SU-DHL-6 (cell line): ENCODE measurements around the gene AGPAT3.

Experiments
- H2AFZ ChIP-seq: fragments of 200-600 bp; sonication (generic); 2 replicates; pipeline ENCODE4 v1.6.1; 2014; ENCODE audit warnings: low read depth, mild to moderate bottlenecking, moderate library complexity, mixed read lengths, antibody characterized with exemption, low read length; ENCODE audit not compliant: severe bottlenecking
- H3F3A ChIP-seq: fragments of 200-600 bp; shearing (Covaris generic); 2 replicates; pipeline ENCODE4 v1.6.0; 2016; ENCODE audit warnings: antibody characterized with exemption, mild to moderate bottlenecking; ENCODE audit not compliant: insufficient read depth
- H3K27ac ChIP-seq: fragments of 200-600 bp; sonication (generic); 2 replicates; pipeline ENCODE4 v1.5.1; 2016; ENCODE audit warnings: low read depth, mild to moderate bottlenecking, low read length, moderate library complexity, mixed read lengths
- H3K27me3 ChIP-seq: fragments of 200-600 bp; sonication (generic), shearing (Covaris generic); 2 replicates; pipeline ENCODE4 v1.6.0; 2014; ENCODE audit warnings: mild to moderate bottlenecking, low read length
- H3K36me3 ChIP-seq: fragments of 200-600 bp; sonication (generic); 2 replicates; pipeline ENCODE4 v1.6.1; 2014; ENCODE audit warnings: mild to moderate bottlenecking, low read length, mixed read lengths
- H3K4me2 ChIP-seq: fragments of 300-600, 200-600 bp; shearing (Covaris generic), sonication (generic); 2 replicates; pipeline ENCODE4 v1.6.0; 2014; ENCODE audit warnings: low read length, low read depth, mild to moderate bottlenecking; ENCODE audit not compliant: poor library complexity, severe bottlenecking
- H3K4me3 ChIP-seq: fragments of 200-600 bp; sonication (generic); 2 replicates; pipeline ENCODE4 v1.5.1; 2014; ENCODE audit warnings: antibody characterized with exemption, low read length, mild to moderate bottlenecking, mixed read lengths; ENCODE audit not compliant: insufficient read depth, poor library complexity, severe bottlenecking
- H3K79me2 ChIP-seq: fragments of 200-600 bp; sonication (generic); 2 replicates; pipeline ENCODE4 v1.6.1; 2014; ENCODE audit warnings: mild to moderate bottlenecking, low read length, moderate library complexity; ENCODE audit not compliant: insufficient read depth
- H3K9ac ChIP-seq: fragments of 200-600 bp; sonication (generic); 2 replicates; pipeline ENCODE4 v1.7.0; 2014; ENCODE audit warnings: mild to moderate bottlenecking, low read length
- H3K9me2 ChIP-seq: fragments of 200-600 bp; sonication (generic); replicated peaks from 2 replicates; pipeline ENCODE4 v1.6.1; 2014; ENCODE audit warnings: low read length; ENCODE audit not compliant: insufficient read depth
- H3K9me3 ChIP-seq: fragments of 200-600 bp; sonication (generic); 2 replicates; pipeline ENCODE4 v1.6.1; 2014; ENCODE audit warnings: low read length, mixed read lengths; ENCODE audit not compliant: insufficient read depth
- H4K20me1 ChIP-seq: fragments of 200-600 bp; sonication (generic); 2 replicates; pipeline ENCODE4 v1.6.1; 2014; ENCODE audit warnings: low read depth, mild to moderate bottlenecking, antibody characterized with exemption, low read length, moderate library complexity, mixed read lengths
- CTCF ChIP-seq: fragments of 200-600 bp; sonication (generic); IDR thresholded peaks from one replicate; pipeline ENCODE4 v1.5.1; 2017; ENCODE audit warnings: antibody characterized with exemption, mild to moderate bottlenecking, low read length, moderate library complexity; ENCODE audit not compliant: insufficient read depth, poor library complexity, severe bottlenecking
- EZH2phosphoT487 ChIP-seq: fragments of 200-600 bp; sonication (generic), shearing (Covaris generic); conservative IDR thresholded peaks from 2 replicates; pipeline ENCODE4 v1.6.1; 2018; ENCODE audit warnings: mild to moderate bottlenecking, antibody characterized with exemption, low read length, moderate library complexity, mixed read lengths

The AGPAT3 gene

GRCh38 chr21:43885721-43886120 lies 20.7 kb downstream of the AGPAT3 start:
- Histone ChIP-seq H4K20me1 (no peaks in the 10 kb centered on the region), H3F3A (no peaks in the 10 kb centered on the region), H3K9me3 (no peaks in the 10 kb centered on the region), H3K9me2 (no peaks in the 10 kb centered on the region), H3K79me2 (no peaks in the 10 kb centered on the region), H3K27me3 (no peaks in the 10 kb centered on the region), H3K4me3 (no peak overlapping the region), H3K36me3 (no peaks in the 10 kb centered on the region), H3K4me2 (no peak overlapping the region), H2AFZ (no peak overlapping the region), H3K9ac (no peak overlapping the region), H3K27ac (no peak overlapping the region)
- TF ChIP-seq EZH2phosphoT487 = no peak
- TF ChIP-seq CTCF = no peak

- H3F3A ChIP-seq = no peaks in the 10 kb centered on the region
- H3K9me3 ChIP-seq = no peaks in the 10 kb centered on the region
- H3K36me3 ChIP-seq = no peaks in the 10 kb centered on the region
- H3K4me2 ChIP-seq = no peak overlapping the region
- H3K27me3 ChIP-seq = no peaks in the 10 kb centered on the region
- H4K20me1 ChIP-seq = no peaks in the 10 kb centered on the region
- H3K9ac ChIP-seq = no peak overlapping the region
- TF ChIP-seq EZH2phosphoT487 = no peak
- TF ChIP-seq CTCF = no peak
- H3K4me3 ChIP-seq = no peak overlapping the region
- no peaks in the 10 kb centered on the region for H3K79me2 ChIP-seq
- H3K27ac ChIP-seq = no peak overlapping the region
- no peak overlapping the region for H2AFZ ChIP-seq
- H3K9me2 ChIP-seq = no peaks in the 10 kb centered on the region
Observed at GRCh38 chr21:43886565-43886964, 21.5 kb downstream of the AGPAT3 start.

GRCh38 chr21:43889069-43889468 lies 24.0 kb downstream of the AGPAT3 start:
- Histone ChIP-seq H3K9ac (no peak overlapping the region), H3K27me3 (no peaks in the 10 kb centered on the region), H3K9me2 (no peaks in the 10 kb centered on the region), H3K4me2 (no peak overlapping the region), H3K79me2 (no peaks in the 10 kb centered on the region), H3F3A (no peaks in the 10 kb centered on the region), H3K9me3 (no peaks in the 10 kb centered on the region), H3K27ac (no peak overlapping the region), H3K36me3 (no peaks in the 10 kb centered on the region), H2AFZ (no peak overlapping the region), H4K20me1 (no peaks in the 10 kb centered on the region), H3K4me3 (no peak overlapping the region)
- TF ChIP-seq CTCF (no peak), EZH2phosphoT487 (no peak)
